Measurements from ENCODE around the gene TMEM225B.
A peak's percentile ranks its signal among the peaks of the same experiment; 100 is the strongest.
"Not testable (repeated sequence)": the region's sequence is repeated elsewhere in the genome, so short reads cannot be mapped to it uniquely, and the experiment has no call there.

Gene TMEM225B

GRCh38 chr7:99559175-99559915 lies 38.7 kb upstream of the TMEM225B start:
- no peak for TF ChIP-seq TAF1 (IDR thresholded peaks at IDR 0.05; ENCODE audit: low read depth, low read length)
- no peak for TF ChIP-seq PAX5 (IDR thresholded peaks at IDR 0.05; ENCODE audit: insufficient read depth, low read length, severe bottlenecking)
- no peak for TF ChIP-seq POLR2A (IDR thresholded peaks at IDR 0.05; ENCODE audit: low read depth, low read length)
- TF ChIP-seq SPI1 (IDR thresholded peaks at IDR 0.05; ENCODE audit: low read depth, low read length): no peak
- TF ChIP-seq POLR2AphosphoS5 (IDR thresholded peaks at IDR 0.05; ENCODE audit: low read depth, low read length): no peak
- no peak for TF ChIP-seq POU2F2 (IDR thresholded peaks at IDR 0.05; ENCODE audit: low read depth, low read length)

GRCh38 chr7:99560834-99561736 lies 37.0 kb upstream of the TMEM225B start:
- FAIRE-seq: no peak
- TF ChIP-seq POLR2AphosphoS5 (IDR thresholded peaks at IDR 0.05; ENCODE audit: low read depth, low read length) (no peak), SPI1 (IDR thresholded peaks at IDR 0.05; ENCODE audit: low read depth, low read length) (peak; percentile 64)
- no peak for DNase-seq (ENCODE audit: insufficient read length, low spot score)

More at GRCh38 chr7:99559175-99559915, 38.7 kb upstream of the TMEM225B start:
- no peak for FAIRE-seq
- DNase-seq (ENCODE audit: insufficient read length, low spot score): no peak

GRCh38 chr7:99561737-99562051 lies 36.4 kb upstream of the TMEM225B start:
- no peak for DNase-seq (ENCODE audit: insufficient read length, low spot score)
- TF ChIP-seq PAX5 (IDR thresholded peaks at IDR 0.05; ENCODE audit: insufficient read depth, low read length, severe bottlenecking) (no peak), TAF1 (IDR thresholded peaks at IDR 0.05; ENCODE audit: low read depth, low read length) (no peak), SPI1 (IDR thresholded peaks at IDR 0.05; ENCODE audit: low read depth, low read length) (no peak), POLR2AphosphoS5 (IDR thresholded peaks at IDR 0.05; ENCODE audit: low read depth, low read length) (0 out of 2 replicates have a peak, but pooled peaks have one; percentile 16), POLR2A (IDR thresholded peaks at IDR 0.05; ENCODE audit: low read depth, low read length) (no peak)
- no peak for FAIRE-seq

GRCh38 chr7:99562114-99562784 lies 35.8 kb upstream of the TMEM225B start:
- TF ChIP-seq POLR2A (IDR thresholded peaks at IDR 0.05; ENCODE audit: low read depth, low read length) (no peak), TAF1 (IDR thresholded peaks at IDR 0.05; ENCODE audit: low read depth, low read length) (no peak)
- no peak for FAIRE-seq
- DNase-seq (ENCODE audit: insufficient read length, low spot score): no peak

- TF ChIP-seq POU2F2 (IDR thresholded peaks at IDR 0.05; ENCODE audit: low read depth, low read length): no peak
- no peak for TF ChIP-seq PAX5 (IDR thresholded peaks at IDR 0.05; ENCODE audit: insufficient read depth, low read length, severe bottlenecking)
- TF ChIP-seq TAF1 (IDR thresholded peaks at IDR 0.05; ENCODE audit: low read depth, low read length): no peak
- no peak for TF ChIP-seq POLR2A (IDR thresholded peaks at IDR 0.05; ENCODE audit: low read depth, low read length)
- no peak for TF ChIP-seq SPI1 (IDR thresholded peaks at IDR 0.05; ENCODE audit: low read depth, low read length)
- no peak for TF ChIP-seq POLR2AphosphoS5 (IDR thresholded peaks at IDR 0.05; ENCODE audit: low read depth, low read length)
- DNase-seq (ENCODE audit: insufficient read length, low spot score) (no peak), FAIRE-seq (no peak)
Measured at GRCh38 chr7:99562832-99563231, 35.2 kb upstream of the TMEM225B start.

GRCh38 chr7:99563650-99564049 lies 34.4 kb upstream of the TMEM225B start:
- FAIRE-seq: no peak

GRCh38 chr7:99568770-99569169 lies 29.3 kb upstream of the TMEM225B start:
- not testable (repeated sequence) for FAIRE-seq

More at GRCh38 chr7:99563650-99564049, 34.4 kb upstream of the TMEM225B start:
- no peak for TF ChIP-seq POU2F2 (IDR thresholded peaks at IDR 0.05; ENCODE audit: low read depth, low read length)
- TF ChIP-seq PAX5 (IDR thresholded peaks at IDR 0.05; ENCODE audit: insufficient read depth, low read length, severe bottlenecking): no peak
- TF ChIP-seq SPI1 (IDR thresholded peaks at IDR 0.05; ENCODE audit: low read depth, low read length): no peak
- TF ChIP-seq POLR2A (IDR thresholded peaks at IDR 0.05; ENCODE audit: low read depth, low read length): no peak
- DNase-seq (ENCODE audit: insufficient read length, low spot score): no peak

GRCh38 chr7:99571768-99572167 lies 26.3 kb upstream of the TMEM225B start:
- DNase-seq (ENCODE audit: insufficient read length, low spot score) (no peak), FAIRE-seq (no peak)
- no peak for TF ChIP-seq PAX5 (IDR thresholded peaks at IDR 0.05; ENCODE audit: insufficient read depth, low read length, severe bottlenecking)
- TF ChIP-seq POLR2AphosphoS5 (IDR thresholded peaks at IDR 0.05; ENCODE audit: low read depth, low read length): no peak
- TF ChIP-seq SPI1 (IDR thresholded peaks at IDR 0.05; ENCODE audit: low read depth, low read length): no peak
- no peak for TF ChIP-seq TAF1 (IDR thresholded peaks at IDR 0.05; ENCODE audit: low read depth, low read length)
- TF ChIP-seq POLR2A (IDR thresholded peaks at IDR 0.05; ENCODE audit: low read depth, low read length): no peak
- no peak for TF ChIP-seq POU2F2 (IDR thresholded peaks at IDR 0.05; ENCODE audit: low read depth, low read length)

More at GRCh38 chr7:99568770-99569169, 29.3 kb upstream of the TMEM225B start:
- not testable (repeated sequence) for DNase-seq (ENCODE audit: insufficient read length, low spot score)

- TF ChIP-seq PAX5 (IDR thresholded peaks at IDR 0.05; ENCODE audit: insufficient read depth, low read length, severe bottlenecking): no peak
- TF ChIP-seq POU2F2 (IDR thresholded peaks at IDR 0.05; ENCODE audit: low read depth, low read length): no peak
- TF ChIP-seq POLR2A (IDR thresholded peaks at IDR 0.05; ENCODE audit: low read depth, low read length): peak; percentile 18; the same call in 1 of the 2 replicates
- TF ChIP-seq TAF1 (IDR thresholded peaks at IDR 0.05; ENCODE audit: low read depth, low read length): no peak
- no peak for TF ChIP-seq POLR2AphosphoS5 (IDR thresholded peaks at IDR 0.05; ENCODE audit: low read depth, low read length)
- DNase-seq (ENCODE audit: insufficient read length, low spot score): no peak
- FAIRE-seq: peak; percentile 16
Measured at GRCh38 chr7:99573257-99573656, 24.8 kb upstream of the TMEM225B start.

- no peak for FAIRE-seq
Measured at GRCh38 chr7:99576251-99576650, 21.8 kb upstream of the TMEM225B start.

More at GRCh38 chr7:99576251-99576650, 21.8 kb upstream of the TMEM225B start:
- no peak for DNase-seq (ENCODE audit: insufficient read length, low spot score)
- no peak for TF ChIP-seq TAF1 (IDR thresholded peaks at IDR 0.05; ENCODE audit: low read depth, low read length)
- no peak for TF ChIP-seq POLR2AphosphoS5 (IDR thresholded peaks at IDR 0.05; ENCODE audit: low read depth, low read length)
- TF ChIP-seq PAX5 (IDR thresholded peaks at IDR 0.05; ENCODE audit: insufficient read depth, low read length, severe bottlenecking): no peak
- no peak for TF ChIP-seq POU2F2 (IDR thresholded peaks at IDR 0.05; ENCODE audit: low read depth, low read length)
- TF ChIP-seq POLR2A (IDR thresholded peaks at IDR 0.05; ENCODE audit: low read depth, low read length): no peak
- no peak for TF ChIP-seq SPI1 (IDR thresholded peaks at IDR 0.05; ENCODE audit: low read depth, low read length)

All from GM12891 (cell line).